AG20443 (cell line): Measurements from ENCODE around the gene RFNG.
"Not testable (repeated sequence)": the region's sequence is repeated elsewhere in the genome, so short reads cannot be mapped to it uniquely, and the experiment has no call there.

ENCODE experiments used
- DNase-seq: peaks from one replicate; pipeline ENCODE4 v3.0.0; 2012; ENCODE audit warnings: low spot score, mixed read lengths

RFNG gene

DNA sequence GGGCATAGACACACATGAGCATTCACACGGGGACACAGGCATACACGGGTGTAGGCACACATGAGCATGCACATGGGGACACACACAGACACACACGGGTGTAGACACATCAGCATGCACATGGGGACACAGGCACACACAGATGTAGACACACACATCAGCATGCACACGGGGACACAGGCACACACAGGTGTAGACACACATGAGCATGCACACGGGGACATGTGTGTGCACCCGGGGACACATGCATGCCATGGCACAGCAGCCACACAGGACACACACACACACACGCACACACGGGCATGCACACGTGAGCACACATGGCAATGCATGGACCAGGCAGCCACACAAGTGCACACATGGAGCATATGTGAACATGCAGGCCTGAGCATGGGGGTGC lies 9.0 kb downstream of the RFNG start:
- DNase-seq = no peak

DNA sequence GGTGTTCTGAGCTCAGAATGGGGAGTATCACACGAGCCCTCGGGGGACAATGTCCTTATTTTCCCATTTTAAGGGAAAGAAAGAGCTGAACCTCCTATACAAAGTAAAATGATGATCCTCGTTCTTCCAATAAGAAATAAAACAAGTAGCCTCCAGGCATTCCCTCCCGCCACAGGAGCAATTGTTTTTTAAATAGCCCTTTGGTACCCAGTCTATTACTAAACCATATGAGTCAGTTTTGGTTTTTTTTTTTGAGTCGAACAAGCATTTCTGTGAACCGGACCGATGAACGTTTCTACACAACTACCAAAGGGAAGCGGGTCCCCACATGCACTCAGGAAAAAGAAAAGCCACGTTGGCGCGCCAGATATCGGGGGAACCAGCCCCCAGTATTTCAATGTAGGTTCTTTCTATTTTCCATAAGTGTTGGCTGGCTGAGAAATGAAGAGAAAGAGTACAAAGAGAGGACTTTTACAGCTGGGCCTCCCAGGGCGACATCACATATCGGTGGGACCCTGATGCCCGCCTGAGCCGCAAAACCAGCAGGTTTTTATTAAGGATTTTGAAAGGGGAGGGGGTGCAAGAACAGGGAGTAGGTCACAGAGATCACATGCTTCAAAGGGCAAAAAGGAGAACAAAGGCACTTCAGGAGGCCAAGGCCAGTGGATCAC lies 10.3 kb downstream of the RFNG start:
- DNase-seq = no peak

DNA sequence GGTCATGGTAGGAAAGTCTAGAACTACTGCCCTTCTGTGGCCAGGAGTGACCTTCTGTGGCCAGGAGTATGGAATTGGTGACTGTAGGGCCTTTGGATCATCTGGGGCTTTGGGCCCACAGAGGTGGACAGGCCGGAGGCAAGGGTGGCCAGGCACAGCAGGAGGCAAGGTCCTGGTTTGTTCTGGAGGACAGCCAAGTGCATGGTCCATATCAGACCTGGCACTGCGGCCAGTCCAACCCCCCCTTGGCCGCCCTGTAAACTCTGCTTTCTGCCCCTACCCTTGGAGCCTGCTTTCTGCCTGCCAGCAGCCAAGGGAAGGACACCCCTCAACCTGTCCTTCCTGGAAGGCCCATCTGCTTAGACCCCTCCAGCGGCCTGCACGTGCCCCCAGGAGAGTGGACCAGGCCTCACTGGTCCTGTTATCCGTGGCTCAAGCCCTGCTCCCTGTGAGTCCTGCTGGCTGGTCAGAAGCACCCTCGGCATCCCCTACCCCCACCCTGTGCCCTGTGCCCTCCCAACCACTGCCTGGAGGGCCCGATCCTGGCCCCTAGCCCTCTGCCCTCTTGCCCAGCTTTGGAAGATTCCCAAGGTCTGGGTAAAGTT lies 11.8 kb downstream of the RFNG start:
- DNase-seq = no peak

DNA sequence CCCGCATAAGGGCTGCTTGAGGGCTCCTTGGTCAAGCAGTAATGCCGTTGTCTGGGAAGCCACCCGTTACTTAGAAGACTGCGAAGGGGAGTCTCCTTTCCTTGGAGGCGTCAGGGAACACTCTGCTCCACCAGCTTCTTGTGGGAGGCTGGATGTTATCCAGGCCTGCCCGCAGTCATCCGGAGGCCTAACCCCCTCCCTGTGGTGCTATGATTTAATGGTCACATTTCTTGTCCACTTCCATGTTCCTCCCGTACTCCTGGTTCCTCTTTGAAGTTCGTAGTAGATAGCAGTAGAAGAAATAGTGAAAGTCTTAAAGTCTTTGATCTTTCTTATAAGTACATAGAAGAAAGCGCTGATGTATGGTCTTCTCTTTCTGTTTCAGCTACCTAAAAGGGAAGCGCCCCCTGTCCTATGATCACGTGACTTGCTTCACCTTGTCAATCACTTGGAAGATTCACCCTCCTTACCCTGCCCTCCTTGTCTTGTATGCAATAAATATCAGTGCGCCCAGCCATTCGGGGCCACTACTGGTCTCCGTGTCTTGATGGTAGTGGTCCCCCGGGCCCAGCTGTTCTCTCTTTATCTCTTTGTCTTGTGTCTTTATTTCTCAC lies 12.7 kb downstream of the RFNG start:
- DNase-seq = not testable (repeated sequence)

DNA sequence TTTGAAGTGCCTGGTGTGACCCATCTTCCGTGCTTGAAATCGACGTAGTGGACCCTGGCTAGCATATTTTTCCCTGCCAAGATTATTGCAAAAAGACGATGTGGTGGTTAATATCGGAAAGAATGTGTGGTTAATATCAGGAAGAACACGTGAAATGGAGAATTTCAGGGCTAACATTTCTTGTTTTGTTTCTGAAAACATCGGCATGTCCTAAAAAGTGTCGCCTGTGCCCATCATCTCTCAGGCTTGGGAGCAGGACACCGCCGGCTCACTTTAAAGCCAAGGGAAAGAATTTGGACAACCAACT lies 13.8 kb downstream of the RFNG start:
- no peak for DNase-seq

DNA sequence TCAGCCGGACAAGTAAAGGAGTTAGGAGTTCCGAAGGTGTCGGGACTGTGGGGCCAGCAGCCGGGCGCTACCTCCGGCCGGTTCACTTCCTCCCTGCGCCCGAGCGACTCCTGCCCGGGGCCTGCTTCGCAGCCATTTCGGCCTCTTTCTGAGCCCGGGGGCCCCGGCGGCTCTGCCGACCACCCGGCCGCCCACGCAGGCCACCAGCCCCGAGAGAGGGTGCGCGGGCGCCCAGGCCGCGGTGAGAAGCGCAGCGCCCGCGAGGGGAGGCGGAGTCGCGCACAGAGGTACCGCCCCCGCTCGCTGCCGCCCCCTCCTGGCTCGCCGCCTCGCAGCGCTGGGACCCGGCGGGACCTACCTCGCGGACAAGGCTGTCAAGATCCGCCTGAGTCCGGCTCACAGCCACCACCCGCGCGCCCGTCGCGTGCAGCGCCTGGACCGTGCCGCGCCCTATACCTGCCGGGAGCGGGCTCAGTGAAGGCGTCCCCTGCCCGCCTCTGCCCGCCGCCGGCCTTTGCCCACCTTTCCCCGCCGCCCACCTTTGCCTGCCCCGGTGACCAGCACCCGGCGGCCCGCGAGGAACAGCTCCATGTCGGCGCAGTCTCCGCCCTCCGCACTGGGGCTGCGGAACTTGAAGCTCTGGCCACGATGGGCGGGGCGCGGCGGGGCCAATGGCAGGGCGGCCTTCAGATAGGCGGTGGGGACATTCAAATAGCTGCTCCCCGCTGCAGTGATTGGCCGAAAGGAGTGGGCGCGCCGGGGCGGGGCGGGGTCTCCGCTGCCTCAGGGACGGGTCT lies 14.3 kb downstream of the RFNG start, which contains the start of gene DCXR:
Gene DCXR (minus strand): TSS at position 606 of the 797 bp plus-strand sequence. CDS start 15 bp downstream, at position 591.
- DNase-seq = peak; percentile 97

DNA sequence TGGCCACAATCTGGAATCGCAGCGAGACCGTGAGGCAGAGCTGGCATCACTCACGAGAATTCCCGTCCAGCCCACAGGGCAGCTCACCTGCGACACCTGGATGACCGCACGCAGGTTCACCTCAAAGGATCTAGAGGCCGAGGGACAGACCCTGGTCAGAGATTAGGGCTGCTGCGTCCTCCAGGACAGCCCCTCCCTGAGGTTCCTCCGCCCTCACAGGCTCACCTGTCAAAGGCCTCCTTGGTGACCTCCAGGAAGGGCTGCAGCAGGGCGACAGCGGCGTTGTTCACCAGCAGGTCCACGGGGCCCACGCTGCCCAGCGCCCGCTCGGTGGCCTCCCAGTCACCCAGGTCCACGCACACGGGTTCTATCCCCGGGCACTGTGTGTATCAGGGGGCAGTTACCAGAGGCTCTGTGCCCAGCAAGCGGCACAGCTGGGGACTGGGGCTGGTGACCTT lies 14.9 kb downstream of the RFNG start:
- no peak for DNase-seq

DNA sequence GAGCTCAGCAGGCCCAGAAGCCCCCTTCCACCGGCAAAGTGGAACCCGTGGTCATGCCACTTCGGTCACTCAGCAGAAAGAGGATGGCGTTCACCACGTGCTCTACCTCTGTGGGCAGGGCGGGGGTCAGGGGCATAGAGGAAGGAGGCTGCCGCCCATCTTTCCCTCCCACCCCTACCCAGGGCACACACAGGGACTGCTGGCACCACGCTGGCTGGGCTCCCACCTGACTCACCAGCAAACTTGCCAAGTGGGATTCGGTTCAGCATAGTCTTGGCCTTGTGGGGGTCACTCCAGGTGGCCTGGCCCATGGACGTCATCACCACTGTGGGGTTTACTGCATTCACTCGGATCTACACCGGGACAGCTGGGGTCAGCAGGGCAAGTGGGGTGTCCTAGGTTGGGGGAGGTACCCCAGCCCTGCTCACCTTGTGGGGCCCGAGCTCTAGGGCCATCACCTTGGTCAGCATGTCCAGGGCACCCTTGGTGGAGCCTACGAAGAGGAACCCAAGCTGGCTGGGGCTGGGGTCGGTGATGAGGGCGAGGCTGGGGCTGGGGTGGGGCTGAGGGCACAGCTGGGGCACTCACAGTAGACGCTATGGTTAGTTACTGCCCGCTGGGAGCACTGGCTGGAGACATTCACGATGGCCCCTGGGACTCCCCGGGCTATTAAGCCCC lies 15.5 kb downstream of the RFNG start:
- no peak for DNase-seq

DNA sequence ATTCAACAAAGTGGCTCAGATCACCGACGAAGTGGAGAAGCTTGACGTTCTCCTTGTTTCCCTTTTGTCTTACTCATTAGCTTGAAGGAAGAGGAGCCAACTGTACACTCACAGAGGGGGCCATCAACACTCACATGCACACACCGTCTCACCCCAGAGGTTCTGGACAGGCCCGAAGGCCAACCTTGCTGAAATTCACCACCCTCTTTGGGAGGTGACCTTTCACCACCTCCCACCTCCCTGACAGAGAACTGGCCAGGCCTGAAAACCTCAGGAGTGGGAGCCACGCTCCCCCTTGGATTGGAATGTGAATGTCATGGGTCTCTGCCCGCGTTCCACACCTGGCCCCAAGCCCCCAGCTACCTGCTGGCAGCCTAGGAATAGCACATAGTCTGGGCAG lies 16.1 kb downstream of the RFNG start:
- no peak for DNase-seq

DNA sequence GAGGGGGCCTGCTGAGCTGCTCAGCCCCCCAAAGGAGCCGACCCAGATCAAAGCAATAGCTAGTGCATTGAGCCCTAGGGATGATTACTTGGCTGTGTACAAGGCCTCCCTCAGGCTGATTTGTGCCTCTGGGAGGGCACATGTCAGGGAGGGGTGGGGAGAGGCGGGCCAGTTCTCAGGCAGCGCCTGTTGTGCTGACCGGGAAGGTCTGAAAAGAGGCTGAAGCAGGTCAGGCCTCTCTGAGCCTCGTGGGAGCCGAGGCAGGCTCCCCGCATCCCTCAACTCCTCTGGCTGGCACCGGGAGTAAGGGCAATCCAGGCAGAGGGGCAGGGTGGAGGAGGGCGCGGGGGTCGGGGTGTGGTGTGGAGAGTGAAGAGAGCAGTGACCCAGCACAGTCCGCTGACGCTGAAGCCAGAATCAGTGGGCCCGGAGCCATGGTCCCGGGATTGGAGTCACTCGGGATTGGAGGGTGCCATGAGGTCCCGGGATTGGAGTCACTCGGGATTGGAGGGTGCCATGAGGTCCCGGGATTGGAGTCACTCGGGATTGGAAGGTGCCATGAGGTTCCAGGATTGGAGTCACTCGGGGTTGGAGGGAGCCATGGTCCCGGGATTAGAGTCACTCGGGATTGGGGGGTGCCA lies 17.1 kb downstream of the RFNG start:
- no peak for DNase-seq

DNA sequence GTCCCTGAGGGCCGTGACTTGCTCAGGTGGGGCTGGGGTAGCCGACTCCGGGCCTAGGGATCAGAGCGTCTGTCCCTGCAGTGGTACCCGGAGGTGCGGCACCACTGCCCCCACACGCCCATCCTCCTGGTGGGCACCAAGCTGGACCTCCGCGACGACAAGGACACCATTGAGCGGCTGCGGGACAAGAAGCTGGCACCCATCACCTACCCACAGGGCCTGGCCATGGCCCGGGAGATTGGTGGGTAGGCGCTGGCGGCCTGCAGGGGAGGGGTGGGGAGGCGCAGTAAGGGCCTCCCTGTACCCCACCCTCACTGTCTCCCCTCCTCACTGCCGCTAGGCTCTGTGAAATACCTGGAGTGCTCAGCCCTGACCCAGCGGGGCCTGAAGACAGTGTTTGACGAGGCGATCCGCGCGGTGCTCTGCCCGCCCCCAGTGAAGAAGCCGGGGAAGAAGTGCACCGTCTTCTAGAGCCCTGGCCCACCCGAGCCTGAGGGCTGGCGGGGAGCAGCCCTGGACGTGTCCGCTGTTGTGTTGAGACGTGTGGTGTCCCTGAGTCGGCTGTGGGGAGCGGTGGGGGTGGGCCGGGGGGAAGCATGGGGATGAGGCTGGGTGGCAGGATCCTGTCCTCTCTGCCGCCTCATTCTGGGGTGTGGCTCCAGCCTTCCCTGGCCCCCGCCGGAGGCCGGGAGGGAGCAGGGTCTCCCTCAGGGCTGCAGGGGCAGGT lies 18.1 kb downstream of the RFNG start:
- DNase-seq = no peak

DNA sequence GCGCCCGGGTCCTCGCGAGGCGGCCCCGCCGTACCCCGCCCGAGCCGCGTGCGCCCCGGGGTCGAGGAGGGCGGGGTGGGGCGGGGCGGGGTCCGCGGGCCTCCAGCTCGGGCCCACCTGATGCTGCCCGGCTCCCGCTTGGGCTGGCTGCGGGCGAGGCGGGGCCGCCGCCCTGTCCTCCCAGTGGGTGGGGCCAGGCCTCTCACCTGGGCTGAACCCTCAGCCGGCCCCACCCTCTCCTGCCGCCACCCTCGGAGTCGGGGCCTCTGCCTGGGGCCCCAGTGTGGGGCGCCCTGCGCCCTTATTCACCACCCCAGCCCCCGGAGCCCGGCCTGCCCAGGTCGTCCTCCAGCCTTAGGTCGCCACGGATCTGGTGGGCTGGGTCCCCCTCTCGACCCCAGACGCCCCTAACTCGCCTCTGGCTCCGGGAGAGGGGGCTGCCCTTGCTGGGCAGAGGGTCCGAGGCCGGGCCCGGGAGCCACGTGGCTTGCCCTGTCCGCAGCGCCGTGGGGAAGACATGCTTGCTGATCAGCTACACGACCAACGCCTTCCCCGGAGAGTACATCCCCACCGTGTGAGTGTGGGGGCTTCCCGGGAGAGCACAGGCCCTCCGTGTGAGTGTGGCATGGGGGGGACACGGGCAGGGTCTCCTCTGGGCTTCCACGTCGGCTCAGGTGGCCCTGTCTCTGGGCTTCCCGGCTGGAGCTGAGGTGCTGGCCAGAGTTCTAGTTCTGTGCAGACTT lies 19.6 kb downstream of the RFNG start:
- DNase-seq = no peak

DNA sequence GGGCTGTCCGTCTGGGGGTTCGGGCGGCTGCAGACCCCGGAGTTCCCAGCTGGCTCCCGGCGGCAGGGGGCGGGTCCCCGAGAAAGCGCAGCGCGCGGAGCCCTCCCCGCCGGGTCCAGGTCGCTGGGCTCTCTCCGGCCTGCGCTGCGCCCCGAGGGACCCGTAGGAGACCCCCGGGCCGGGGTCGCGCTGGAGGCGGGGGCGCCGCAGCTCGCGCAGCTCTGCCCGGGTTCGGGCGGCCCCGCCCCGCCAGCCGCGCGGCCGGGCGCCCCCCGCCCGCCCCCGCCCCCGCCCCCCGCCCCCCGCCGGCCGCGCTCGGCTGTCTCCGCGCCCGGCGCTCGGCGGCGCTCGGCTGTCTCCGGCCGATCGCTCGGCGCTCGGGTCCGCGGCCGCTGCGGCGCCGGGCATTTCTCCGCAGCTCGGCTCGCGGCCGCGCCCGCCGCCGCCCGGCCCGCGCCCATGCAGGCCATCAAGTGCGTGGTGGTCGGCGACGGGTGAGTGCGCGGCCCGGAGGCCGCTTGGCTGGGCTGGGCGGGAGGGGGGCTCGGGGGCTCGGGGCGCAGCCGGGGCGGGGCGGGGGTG lies 20.2 kb downstream of the RFNG start, which contains the start of gene RAC3:
Gene RAC3 (plus strand): TSS at position 376 of the 582 bp plus-strand sequence. CDS start 84 bp downstream, at position 460.
- DNase-seq = peak; percentile 72

DNA sequence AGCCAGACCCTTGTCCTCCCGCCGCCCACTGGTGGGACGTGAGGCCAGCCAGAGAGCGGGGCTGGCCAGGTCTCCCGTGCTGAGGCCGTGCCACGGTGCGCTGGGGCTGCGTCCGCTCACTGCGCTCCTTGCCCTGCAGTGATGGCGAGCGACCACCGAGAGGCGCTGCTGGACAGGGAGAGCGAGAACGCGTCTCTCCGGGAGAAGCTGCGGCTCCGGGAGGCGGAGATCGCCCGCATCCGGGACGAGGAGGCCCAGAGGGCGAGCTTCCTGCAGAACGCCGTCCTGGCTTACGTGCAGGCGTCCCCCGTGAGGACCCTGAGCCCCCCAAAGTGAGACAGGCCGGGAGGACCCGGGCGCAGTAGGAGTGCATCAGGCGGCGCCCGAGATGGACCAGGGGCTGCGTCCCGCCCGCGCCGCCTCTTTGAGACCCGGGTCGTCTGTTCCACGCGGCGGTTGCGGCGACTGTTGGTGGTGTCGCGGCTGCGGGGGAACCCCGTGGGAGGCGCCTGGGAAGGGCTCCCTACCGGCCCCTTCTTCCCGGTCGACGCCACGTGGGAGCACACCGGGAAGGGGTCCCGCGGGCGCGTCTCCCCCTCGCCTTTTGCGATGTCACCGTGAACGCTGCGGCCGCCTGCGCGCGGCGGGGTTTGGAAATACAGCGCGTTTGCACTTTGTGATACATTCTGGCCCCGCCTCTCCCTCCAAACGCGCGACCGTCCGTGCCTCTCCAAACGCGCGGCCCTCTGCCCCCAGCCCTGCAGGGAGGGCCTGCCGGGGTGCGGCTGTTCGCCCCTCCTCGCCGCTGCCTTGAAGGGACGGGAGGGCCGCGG lies 20.9 kb downstream of the RFNG start:
- DNase-seq = peak; percentile 90

DNA sequence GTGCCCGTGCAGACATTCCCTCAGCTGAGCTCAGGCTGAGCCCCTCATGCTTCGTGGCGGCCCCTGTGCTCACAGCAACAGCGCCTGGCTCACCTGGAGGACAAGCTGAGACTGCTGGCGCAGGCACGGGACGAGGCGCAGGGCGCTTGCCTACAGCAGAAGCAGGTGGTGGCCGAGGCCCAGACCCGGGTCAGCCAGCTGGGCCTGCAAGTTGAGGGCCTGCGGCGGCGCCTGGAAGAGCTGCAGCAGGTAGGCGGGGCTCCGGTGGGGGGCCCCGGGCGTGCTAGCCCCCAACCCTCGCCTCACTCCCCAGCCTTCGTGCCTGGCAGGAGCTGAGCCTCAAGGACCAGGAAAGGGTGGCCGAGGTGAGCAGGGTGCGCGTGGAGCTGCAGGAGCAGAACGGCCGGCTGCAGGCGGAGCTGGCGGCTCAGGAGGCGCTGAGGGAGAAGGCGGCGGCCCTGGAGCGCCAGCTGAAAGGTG lies 21.6 kb downstream of the RFNG start:
- no peak for DNase-seq

DNA sequence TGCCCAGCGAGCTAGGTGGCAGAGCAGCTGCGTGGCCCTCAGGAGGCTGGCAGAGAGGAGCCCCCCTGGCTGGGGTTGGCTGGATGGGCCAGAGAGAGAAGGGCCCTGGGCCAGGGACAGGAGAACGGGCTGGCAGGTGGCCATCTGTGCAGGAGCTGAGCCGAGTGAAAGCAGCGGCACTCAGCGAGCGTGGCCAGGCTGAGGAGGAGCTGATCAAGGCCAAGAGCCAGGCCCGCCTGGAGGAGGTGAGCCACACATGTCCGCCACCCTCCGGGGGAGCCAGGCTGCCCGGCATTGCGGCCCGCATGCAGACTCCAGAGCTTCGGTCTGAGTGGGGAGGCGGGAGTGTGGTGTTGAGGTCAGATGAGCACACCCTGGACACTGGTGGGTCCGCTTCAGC lies 22.2 kb downstream of the RFNG start:
- DNase-seq = no peak

DNA sequence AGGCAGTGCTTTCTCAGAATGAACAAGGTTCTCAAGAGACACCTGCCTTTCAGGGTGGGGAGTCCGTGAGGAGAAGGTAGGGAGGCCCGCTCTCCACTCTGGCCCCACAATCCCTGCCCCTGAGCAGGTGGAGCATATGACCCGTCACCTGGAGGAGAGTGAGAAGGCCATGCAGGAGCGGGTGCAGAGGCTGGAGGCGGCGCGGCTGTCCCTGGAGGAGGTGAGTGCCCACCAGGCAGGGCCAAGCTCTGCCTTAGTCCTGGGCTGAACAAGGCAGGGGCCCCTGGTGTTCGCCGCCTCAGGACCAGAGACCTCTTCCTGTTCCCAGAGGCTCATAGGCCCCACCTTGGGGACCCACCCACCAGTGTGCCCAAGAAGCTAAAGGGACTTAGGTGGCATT lies 22.6 kb downstream of the RFNG start:
- DNase-seq = no peak

DNA sequence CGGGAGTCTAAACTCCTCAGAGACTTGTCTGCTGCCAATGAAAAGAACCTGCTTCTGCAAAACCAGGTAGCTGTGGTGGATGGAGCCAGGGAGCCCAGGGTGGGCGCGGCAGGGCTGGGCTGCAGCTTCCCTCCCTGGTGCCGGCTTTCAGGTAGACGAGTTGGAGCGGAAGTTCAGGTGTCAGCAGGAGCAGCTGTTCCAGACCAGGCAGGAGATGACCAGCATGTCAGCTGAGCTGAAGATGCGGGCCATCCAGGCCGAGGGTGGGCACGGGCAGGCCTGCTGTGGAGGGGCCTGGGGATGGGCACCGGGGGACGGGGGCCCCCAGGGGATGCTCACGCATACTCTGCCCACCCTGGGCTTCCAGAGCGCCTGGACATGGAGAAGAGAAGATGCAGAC lies 23.4 kb downstream of the RFNG start:
- no peak for DNase-seq
